Stimulated activated naive B cell treated with anti-CD40 and anti-IgM and Interleukin-4, amounts not matched to agents 10 μg/mL and 1 μg/mL and 100 μg/mL, for 72 hours (primary cell): ENCODE data around the gene CIB4.

Experiments
- ATAC-seq, 2 donors: fragments of 150-1000 bp; cut with Tn5 transposase; replicated peaks; 2 replicates each; pipeline ENCODE4 v1.10.0; 2021; ENCODE audit warnings: moderate library complexity in 1 of 2
- DNase-seq: peaks from one replicate; pipeline ENCODE4 v3.0.0; 2021
- H3K27ac Mint-ChIP-seq: one replicate; pipeline ENCODE4 v1.8.0; 2022; ENCODE audit warnings: mild to moderate bottlenecking, mixed read lengths
- H3K27me3 Mint-ChIP-seq, 2 donors: one replicate each; pipeline ENCODE4 v1.8.0; 2022; ENCODE audit warnings: mixed read lengths in 2 of 2
- H3K36me3 Mint-ChIP-seq, 2 donors: one replicate each; pipeline ENCODE4 v1.8.0; 2022; ENCODE audit warnings: mixed read lengths in 2 of 2, mild to moderate bottlenecking in 1 of 2
- H3K4me1 Mint-ChIP-seq, 2 donors: one replicate each; pipeline ENCODE4 v1.8.0; 2022; ENCODE audit warnings: mixed read lengths in 2 of 2, mild to moderate bottlenecking in 1 of 2
- H3K4me3 Mint-ChIP-seq, 2 donors: one replicate each; pipeline ENCODE4 v1.8.0; 2022; ENCODE audit warnings: mild to moderate bottlenecking in 2 of 2, mixed read lengths in 2 of 2, moderate library complexity in 1 of 2
- H3K9me3 Mint-ChIP-seq, 2 donors: one replicate each; pipeline ENCODE4 v1.8.0; 2022; ENCODE audit warnings: mixed read lengths in 2 of 2, mild to moderate bottlenecking in 1 of 2

CIB4 gene

DNA sequence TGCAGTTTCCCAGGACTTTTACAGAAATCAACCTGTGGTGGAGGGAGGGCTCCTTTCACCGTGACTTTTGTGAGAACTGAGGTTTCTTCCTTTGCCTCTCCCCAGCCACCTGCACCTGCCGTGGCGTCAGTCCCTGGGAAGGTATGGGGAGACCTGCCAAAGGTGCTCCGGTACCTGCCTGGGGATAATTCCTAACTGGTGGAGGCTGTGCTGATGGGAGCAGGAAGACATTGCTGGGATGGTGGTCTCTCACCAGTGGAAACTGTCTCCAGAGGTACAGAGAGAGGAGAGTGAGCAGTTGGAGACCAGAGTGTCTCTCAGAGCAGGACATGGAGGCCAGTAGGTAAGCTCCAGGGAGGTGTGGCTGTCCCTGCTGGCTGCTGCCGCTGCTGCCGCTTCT, 52.6 kb downstream of the CIB4 start:
- Mint-ChIP-seq H3K27me3 (peaks cover 12 to 14% of the 10 kb centered on the region in 2 donors), H3K4me1 (peaks cover 0 to 2% of the 10 kb centered on the region in 2 donors), H3K9me3 (peaks cover 4 to 7% of the 10 kb centered on the region in 2 donors), H3K4me3 (no peak overlapping the region), H3K36me3 (no peaks in the 10 kb centered on the region), H3K27ac (no peak overlapping the region)
- ATAC-seq (no peak), DNase-seq (no peak)

DNA sequence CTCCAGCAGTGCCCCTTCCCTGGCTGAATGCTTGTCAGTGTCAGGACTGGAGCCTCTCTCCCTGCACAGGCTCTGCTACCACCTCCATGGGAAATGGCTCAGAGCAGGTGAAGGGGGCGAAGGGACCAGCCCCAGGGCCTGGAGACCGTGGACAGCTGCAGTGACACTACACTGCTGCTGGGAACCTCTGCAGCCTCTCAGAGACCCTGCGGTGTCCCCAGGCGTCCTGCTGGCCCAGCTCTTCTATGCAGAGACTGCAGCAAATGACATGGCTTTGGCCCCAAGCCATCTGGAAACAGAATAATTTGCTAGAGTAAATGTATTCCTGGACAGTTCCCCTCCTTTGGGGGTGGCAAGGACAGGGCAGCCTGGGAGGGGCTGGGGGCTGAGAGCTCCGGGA, 53.2 kb downstream of the CIB4 start:
- DNase-seq: no peak
- H3K4me1 Mint-ChIP-seq: peaks cover 0 to 2% of the 10 kb centered on the region in 2 donors
- peaks cover 12 to 14% of the 10 kb centered on the region in 2 donors for H3K27me3 Mint-ChIP-seq

DNA sequence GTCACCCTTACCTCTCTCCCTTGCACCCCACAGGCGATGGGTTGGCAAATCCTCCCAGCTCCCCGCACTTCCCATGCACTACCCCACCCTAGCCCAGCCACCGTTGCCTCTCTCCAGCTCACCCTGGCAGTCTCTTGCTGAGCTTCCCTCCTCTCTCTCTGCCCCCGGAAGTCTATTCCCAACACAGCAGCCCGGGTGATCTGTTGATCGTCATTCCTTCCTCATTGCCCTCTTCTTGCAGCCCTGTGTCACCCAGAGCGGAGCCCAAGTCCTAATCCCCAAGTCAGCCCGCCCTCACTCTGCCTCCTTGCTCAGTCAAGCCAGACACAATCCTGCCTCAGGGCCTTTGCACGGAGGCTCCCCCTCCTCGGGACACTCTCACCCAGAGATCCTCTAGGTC, 55.2 kb downstream of the CIB4 start:
- H3K4me3 Mint-ChIP-seq: no peak overlapping the region
- peaks cover 19 to 22% of the 10 kb centered on the region in 2 donors for H3K27me3 Mint-ChIP-seq
- H3K9me3 Mint-ChIP-seq: peaks cover 4 to 7% of the 10 kb centered on the region in 2 donors
- no peaks in the 10 kb centered on the region for H3K36me3 Mint-ChIP-seq
- no peak overlapping the region for H3K27ac Mint-ChIP-seq
- DNase-seq: no peak
- H3K4me1 Mint-ChIP-seq: no peaks in the 10 kb centered on the region
- no peak for ATAC-seq

More for the DNA sequence above, 53.2 kb downstream of the CIB4 start:
- H3K36me3 Mint-ChIP-seq: no peaks in the 10 kb centered on the region
- ATAC-seq: no peak
- no peak overlapping the region for H3K27ac Mint-ChIP-seq
- H3K9me3 Mint-ChIP-seq: peaks cover 4 to 7% of the 10 kb centered on the region in 2 donors
- no peak overlapping the region for H3K4me3 Mint-ChIP-seq

DNA sequence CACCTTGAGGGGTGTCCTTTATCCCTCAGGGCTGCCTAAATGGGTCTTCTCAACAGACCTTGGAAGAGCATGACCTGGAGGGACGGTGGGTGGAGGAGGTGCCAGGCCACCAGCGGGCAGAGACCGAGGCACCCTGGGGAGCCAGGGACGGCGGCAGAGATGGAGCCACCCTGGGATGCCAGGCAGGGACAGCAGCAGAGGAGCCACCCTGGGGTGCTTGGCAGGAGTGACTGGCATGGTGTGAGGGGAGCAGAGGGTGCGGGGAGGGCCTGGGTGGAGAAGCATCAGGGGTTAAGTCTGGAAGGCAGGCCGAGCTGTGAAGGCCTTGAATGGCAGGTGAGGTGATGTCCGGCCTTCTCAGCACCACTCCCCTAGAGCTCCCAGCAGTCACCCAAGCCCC, 56.1 kb downstream of the CIB4 start:
- peaks cover 4 to 7% of the 10 kb centered on the region in 2 donors for H3K9me3 Mint-ChIP-seq
- H3K27me3 Mint-ChIP-seq: peaks cover 20 to 25% of the 10 kb centered on the region in 2 donors
- DNase-seq (no peak), ATAC-seq (no peak)
- H3K4me1 Mint-ChIP-seq: no peaks in the 10 kb centered on the region
- no peak overlapping the region for H3K27ac Mint-ChIP-seq
- H3K36me3 Mint-ChIP-seq: no peaks in the 10 kb centered on the region
- H3K4me3 Mint-ChIP-seq: no peak overlapping the region

DNA sequence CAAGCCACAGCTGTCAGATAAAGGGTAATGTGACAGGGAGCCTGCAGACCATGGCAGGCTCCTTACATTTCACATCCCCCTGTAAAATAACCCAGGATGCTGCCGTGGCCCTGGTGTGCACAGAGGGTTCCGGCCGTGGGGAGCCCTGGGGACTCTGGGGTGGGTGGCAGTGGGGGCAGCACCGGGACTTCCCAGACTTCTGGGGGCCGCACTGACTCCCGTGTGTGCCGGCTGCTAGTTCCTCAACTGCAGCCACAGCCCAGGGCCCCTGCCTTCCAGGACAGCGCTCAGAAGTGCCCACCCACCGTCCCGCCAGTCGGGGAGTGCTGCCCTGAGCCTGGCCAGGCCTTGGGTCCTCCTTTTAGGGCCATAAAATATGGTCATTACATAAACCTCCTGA, 56.5 kb downstream of the CIB4 start:
- no peak for DNase-seq
- no peak for ATAC-seq
- H3K4me3 Mint-ChIP-seq: no peak overlapping the region
- H3K36me3 Mint-ChIP-seq: no peaks in the 10 kb centered on the region
- no peaks in the 10 kb centered on the region for H3K4me1 Mint-ChIP-seq
- H3K27me3 Mint-ChIP-seq: peaks cover 24 to 30% of the 10 kb centered on the region in 2 donors
- peaks cover 4 to 7% of the 10 kb centered on the region in 2 donors for H3K9me3 Mint-ChIP-seq
- H3K27ac Mint-ChIP-seq: no peak overlapping the region

DNA sequence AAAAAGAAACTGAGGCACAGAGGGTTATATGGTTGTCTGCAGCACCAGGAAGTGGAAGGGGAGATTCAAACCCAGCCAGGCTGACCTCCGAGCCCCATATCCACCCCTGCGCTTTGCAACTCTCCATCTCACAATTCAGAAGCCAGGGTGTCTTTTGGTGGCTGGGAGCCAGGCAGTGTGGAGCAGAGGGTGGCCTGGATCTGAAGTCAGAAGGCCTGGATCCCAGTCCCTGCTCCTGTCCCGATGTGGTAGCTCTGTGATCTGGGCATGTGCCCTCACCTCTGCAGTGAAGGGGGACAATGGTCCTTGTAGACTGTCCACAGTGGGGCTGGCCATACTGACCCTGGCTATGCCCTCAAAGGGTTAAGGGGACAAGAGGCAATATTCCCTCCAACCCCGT, 57.0 kb downstream of the CIB4 start:
- H3K4me1 Mint-ChIP-seq: no peaks in the 10 kb centered on the region
- no peak overlapping the region for H3K27ac Mint-ChIP-seq
- H3K9me3 Mint-ChIP-seq: peaks cover 2 to 4% of the 10 kb centered on the region in 2 donors
- H3K4me3 Mint-ChIP-seq: no peak overlapping the region
- no peak for DNase-seq
- H3K36me3 Mint-ChIP-seq: no peaks in the 10 kb centered on the region
- ATAC-seq: no peak
- peaks cover 26 to 34% of the 10 kb centered on the region in 2 donors for H3K27me3 Mint-ChIP-seq

DNA sequence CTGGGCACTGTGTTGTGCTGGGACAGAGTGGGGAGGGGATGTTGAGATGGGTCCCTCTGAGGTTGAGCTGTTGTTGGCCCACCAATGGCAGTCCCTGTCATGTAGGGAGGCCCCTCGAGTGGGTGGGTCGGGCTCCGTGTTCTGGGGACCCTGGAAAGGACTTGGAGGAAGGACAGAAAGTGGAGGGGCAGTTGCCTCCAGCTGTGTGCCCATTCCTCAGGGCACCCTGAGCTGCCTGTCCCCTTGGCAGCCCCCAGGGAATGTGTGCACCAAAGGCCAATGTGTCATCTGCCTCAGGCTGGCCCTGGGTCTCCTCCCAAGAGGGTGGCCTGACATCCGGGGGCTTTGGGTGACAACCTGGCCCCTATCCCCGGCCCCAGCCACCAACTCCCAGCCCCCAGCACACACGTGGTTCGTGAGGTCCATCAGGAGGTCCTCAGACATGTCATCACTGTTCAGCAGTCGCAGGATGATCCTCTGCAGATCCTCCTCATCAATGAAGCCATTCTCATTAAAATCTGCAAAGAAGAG, 57.7 kb downstream of the CIB4 start:
- no peak for ATAC-seq
- Mint-ChIP-seq H3K4me1 (no peaks in the 10 kb centered on the region), H3K27me3 (peaks cover 34 to 42% of the 10 kb centered on the region in 2 donors)

DNA sequence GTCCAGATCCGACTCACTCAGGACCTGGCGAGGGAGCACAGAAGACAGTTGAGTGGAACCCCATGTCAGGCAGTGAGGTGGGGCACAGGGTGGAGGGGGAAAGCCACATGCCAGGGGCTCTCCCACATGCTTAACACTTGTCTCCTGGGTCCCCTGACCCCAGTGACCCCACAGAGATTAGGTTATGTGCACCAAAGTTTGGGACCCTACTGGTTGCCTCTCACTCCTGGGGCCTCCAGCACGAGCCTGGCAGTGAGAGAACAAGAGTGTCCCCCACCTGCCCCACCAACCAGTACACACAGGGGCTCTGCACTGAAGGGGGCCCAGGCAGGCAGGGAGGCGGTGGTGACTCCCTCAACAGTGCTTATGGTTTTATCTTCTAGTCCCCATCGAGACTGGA, 58.3 kb downstream of the CIB4 start:
- no peak for ATAC-seq
- H3K4me3 Mint-ChIP-seq: no peak overlapping the region
- DNase-seq: no peak
- H3K27ac Mint-ChIP-seq: no peak overlapping the region
- H3K9me3 Mint-ChIP-seq: no peaks in the 10 kb centered on the region
- H3K36me3 Mint-ChIP-seq: no peaks in the 10 kb centered on the region
- no peaks in the 10 kb centered on the region for H3K4me1 Mint-ChIP-seq
- H3K27me3 Mint-ChIP-seq: peaks cover 37 to 45% of the 10 kb centered on the region in 2 donors

More for the DNA sequence above, 57.7 kb downstream of the CIB4 start:
- H3K36me3 Mint-ChIP-seq: no peaks in the 10 kb centered on the region
- H3K4me3 Mint-ChIP-seq: no peak overlapping the region
- H3K9me3 Mint-ChIP-seq: peaks cover 0 to under 1% of the 10 kb centered on the region in 2 donors
- no peak overlapping the region for H3K27ac Mint-ChIP-seq
- DNase-seq: no peak

DNA sequence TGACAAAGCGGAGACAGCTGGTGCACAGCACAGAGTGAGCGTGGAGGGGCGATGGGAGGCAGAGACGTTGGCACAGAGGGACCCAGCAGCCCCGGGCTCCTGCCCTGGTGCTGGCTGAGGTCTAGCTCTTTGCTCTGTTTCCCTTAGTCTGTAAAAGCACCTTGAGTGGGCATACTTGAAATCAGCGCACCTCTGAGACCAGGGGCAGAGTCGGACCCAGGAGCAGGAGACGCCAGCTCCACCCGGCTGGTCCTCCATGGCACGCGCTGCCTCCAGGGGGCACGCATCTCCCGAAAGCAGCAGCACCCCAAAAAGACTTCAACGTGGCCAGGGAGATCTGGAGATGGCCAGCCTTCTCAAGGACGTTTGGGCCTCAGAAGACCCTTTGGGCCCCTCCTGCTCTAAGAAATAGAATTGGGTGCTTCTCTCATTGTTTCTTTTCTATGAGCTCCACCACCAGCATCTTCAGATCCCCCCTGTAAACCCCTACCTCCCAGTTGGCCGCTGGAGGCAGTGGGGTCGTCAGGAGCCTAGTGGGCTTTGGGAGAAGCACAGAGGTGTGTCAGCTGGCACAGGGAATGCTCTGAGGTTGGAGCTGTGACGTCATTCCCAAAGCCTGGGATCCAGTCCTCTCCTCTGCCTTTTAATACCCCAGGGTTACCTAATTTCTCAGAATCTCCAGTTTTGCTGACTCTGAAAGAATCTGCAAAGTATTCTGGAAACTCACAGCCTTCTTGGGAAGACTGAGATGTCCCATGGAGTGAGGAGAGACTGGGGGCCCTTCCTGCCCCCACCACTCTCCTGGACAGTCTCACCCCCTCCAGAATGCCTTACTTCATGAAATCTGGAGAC, 58.9 kb downstream of the CIB4 start:
- Mint-ChIP-seq H3K27me3 (peaks cover 37 to 51% of the 10 kb centered on the region in 2 donors), H3K9me3 (no peaks in the 10 kb centered on the region), H3K4me1 (peaks cover 0 to 3% of the 10 kb centered on the region in 2 donors), H3K27ac (no peak overlapping the region), H3K36me3 (no peaks in the 10 kb centered on the region), H3K4me3 (no peak overlapping the region)
- no peak for ATAC-seq
- no peak for DNase-seq

DNA sequence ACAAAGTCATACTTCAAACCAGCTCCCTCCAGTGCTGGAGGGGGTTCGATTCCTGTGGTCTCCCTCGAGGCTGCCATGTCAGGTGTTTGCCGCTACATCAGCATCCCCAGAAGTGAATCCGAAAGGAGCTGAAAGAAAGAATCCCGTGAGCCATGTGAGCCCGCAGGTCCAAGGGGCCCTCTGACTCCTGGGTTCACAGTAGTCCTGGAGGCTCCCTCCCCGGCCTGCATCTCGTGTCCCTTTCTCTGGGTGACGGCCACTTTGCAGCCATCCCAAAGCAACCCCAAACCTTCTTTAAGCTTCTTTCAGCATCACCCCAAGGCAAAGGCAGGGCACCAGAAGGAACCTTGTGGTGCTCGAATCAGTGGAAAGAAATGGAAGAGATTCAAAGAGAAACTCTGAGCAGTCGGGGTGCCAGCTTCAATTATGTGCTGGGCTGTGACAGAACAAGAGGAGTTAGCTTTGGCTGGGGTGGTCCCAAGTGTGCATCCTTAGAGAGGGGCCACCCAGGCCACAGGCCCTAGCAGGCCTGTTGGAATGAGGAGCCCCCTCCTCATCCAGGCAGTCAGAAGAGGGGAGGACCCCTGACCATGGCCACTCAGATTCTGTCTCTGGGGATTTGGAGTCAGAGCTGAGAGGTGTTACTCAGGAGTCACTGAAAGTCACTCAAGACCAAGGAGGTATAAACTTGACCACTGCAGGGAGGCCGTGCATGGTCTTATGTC, 59.7 kb downstream of the CIB4 start:
- Mint-ChIP-seq H3K27ac (no peak overlapping the region), H3K36me3 (no peaks in the 10 kb centered on the region), H3K27me3 (peaks cover 43 to 59% of the 10 kb centered on the region in 2 donors), H3K9me3 (no peaks in the 10 kb centered on the region), H3K4me1 (peaks cover 0 to 3% of the 10 kb centered on the region in 2 donors), H3K4me3 (no peak overlapping the region)
- no peak for ATAC-seq
- no peak for DNase-seq

DNA sequence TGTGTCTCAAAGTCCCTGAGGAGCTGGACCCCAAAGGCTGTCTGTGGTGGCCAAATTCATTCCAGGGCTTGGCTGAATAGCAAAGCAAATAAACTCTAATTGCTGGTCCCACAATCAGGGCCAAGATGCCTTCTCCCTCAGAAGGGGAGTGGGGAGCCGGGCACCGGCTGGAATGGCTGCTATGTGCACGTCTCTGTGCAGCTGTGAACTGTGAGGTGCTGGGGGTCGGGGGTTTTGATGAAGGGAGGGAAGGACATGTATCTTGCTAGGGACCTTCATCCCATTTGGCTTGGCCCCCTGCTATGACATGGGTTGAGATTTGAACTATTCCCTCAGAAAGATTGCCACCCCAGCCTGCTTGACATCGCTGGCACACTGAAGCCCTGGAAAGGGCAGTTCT, 60.4 kb downstream of the CIB4 start:
- Mint-ChIP-seq H3K9me3 (no peaks in the 10 kb centered on the region), H3K4me3 (no peak overlapping the region), H3K36me3 (no peaks in the 10 kb centered on the region), H3K27me3 (peaks cover 37 to 58% of the 10 kb centered on the region in 2 donors), H3K4me1 (peaks cover 0 to 3% of the 10 kb centered on the region in 2 donors), H3K27ac (no peak overlapping the region)
- DNase-seq (no peak), ATAC-seq (no peak)

DNA sequence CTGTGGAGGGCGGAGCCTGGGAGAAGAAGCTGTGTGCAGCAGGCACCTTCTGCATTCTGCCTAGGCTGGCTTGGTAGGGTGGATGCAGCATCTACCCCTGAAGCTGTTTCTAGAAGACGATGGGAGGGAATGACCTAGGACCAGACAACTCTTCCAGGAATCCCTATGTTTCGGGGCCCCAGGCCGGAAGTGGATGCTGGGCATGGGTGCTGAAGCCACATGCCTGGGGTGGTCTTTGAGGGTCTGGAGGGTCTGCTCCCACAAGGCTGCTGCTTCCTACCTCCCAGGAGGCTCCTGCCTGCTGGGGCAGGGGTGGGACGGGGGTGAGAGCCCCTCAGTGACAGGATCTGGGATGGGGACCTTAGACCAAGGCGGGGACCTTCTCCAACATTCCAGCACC, 61.0 kb downstream of the CIB4 start:
- Mint-ChIP-seq H3K4me1 (peaks cover 0 to 3% of the 10 kb centered on the region in 2 donors), H3K4me3 (no peak overlapping the region), H3K27me3 (peaks cover 35 to 54% of the 10 kb centered on the region in 2 donors), H3K9me3 (no peaks in the 10 kb centered on the region), H3K36me3 (no peaks in the 10 kb centered on the region), H3K27ac (no peak overlapping the region)
- no peak for DNase-seq
- ATAC-seq: no peak

DNA sequence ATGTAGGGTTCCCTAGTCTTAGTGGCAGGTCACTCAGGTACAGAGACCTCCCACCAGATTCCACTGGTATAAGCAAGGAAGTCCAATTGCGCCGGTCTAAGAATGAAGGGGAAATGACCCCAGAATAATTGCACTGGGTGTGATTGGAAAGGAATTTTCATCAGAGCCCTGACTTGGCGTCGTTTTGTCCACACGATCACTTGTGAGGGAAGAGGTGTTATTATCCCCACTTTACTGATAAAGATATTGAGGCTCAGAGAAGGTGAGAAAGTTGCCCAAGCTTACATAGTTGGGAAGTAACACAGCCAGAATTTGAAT, 61.5 kb downstream of the CIB4 start:
- ATAC-seq (no peak), DNase-seq (no peak)
- H3K4me3 Mint-ChIP-seq: no peak overlapping the region
- no peak overlapping the region for H3K27ac Mint-ChIP-seq
- peaks cover 0 to 3% of the 10 kb centered on the region in 2 donors for H3K4me1 Mint-ChIP-seq
- no peaks in the 10 kb centered on the region for H3K9me3 Mint-ChIP-seq
- H3K36me3 Mint-ChIP-seq: no peaks in the 10 kb centered on the region
- peaks cover 35 to 50% of the 10 kb centered on the region in 2 donors for H3K27me3 Mint-ChIP-seq

DNA sequence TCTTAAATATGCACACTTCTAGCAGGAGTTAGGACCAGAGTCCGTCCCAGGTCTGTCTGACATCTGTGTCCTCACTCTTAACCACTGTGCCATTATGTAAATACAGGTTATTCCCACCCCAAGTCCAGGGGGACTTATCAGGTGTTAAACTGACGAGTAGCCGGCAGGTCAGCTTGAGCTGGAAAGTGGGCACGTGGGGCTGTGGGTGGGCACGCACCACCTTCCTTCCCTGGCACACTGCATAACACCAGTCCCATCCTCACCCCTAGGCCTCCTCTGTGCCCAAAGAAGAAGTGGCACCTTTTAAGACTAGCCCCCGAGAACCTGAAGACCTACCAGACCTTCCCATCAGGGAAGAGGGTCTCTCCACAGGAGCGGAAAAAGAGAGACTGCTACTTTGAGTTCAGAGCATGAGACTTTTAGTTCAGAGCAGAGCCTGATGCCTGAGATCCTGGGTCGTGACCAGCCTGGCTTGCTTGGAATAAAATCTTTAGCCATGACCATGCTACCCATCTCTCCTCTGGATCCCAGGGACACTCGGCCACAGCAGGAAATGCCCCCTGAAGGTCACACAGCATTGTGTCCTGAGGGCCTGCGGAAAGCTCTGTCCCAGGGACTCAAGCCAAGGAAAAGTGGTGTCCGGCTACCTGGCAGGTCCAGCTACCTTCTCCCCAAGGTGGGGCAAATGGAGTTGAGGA, 62.0 kb downstream of the CIB4 start:
- H3K36me3 Mint-ChIP-seq: no peaks in the 10 kb centered on the region
- ATAC-seq (no peak), DNase-seq (no peak)
- H3K27me3 Mint-ChIP-seq: peaks cover 32 to 50% of the 10 kb centered on the region in 2 donors
- H3K4me1 Mint-ChIP-seq: peaks cover 0 to 3% of the 10 kb centered on the region in 2 donors
- H3K27ac Mint-ChIP-seq: no peak overlapping the region
- H3K9me3 Mint-ChIP-seq: no peaks in the 10 kb centered on the region
- H3K4me3 Mint-ChIP-seq: no peak overlapping the region
